ENCODE results near the gene SPATA4.

SPATA4 gene

DNA sequence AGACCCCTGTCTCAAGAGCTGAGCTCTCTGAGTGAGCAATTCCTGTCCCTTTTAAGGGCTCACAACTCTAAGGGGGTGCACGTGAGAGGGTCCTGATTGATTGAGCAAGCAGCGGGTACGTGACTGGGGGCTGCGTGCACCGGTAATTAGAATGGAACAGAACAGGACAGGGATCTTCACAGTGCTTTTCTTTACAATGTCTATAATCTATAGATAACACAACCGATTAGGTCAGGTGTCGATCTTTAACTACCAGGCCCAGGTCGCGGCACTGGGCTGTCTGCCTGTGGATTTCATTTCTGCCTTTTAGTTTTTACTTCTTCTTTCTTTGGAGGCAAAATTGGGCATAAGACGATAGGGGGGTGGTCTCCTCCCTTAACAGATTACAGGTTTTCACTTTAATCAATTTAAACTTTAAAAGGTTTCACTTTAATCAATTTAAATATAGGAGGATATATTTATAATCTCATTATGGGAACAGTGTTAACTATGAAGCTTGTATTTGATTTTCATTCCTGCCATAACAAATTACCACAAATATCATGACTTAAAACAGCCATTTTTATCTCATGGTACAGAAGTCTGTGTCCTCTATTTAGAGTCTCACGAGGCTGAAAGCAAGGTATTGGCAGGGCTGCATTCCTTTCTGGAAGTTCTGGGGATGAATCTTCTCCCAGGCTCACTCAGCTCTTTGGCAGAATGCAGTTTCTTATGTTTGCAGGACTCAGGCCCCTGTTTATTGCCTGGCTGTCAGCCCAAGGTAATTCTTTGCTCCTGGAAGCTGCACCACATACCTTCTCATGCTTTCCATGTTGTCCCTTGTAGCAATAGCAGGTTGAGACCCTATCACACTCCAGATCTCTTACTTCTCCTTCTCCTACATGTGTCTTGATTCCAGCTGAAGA is 5.2 kb downstream of the SPATA4 start:
- no peak for DNase-seq

DNA sequence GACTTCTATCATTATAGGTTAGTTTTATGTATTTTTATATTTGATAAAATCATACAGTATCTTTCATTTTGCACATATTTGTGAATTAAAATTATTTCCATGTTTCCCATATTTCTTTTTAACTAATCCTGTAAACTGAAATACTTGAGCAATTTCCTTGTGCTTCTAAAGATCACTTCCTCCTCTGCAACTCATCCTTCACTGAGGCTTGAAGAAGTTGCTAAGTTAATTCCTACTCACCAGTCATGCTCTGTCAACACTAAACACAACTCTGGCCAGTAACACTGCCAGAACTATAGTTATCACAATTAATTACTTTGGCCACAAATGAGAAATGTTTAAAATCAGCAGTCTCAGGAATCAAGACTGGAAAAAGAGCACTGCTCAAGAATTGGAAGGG is 6.7 kb downstream of the SPATA4 start:
- DNase-seq = no peak

DNA sequence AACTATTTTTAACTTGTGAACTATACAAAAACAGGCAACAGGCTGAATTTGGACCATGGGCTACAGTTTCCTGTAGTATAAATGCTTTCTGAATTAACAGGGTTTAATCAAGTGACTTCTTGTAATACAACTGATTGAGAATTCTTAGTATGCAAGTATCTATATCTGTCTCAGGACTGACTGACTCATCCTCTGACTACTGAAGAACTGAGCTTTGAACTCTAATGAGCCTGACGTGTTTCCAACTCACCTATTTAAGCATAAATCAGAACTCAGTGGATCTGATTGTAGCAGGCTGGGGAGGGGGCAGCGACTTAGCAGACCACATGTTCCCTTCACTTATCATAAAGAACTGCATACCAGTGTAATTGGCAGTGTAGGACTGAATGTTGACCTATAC is 7.8 kb downstream of the SPATA4 start:
- DNase-seq = no peak

DNA sequence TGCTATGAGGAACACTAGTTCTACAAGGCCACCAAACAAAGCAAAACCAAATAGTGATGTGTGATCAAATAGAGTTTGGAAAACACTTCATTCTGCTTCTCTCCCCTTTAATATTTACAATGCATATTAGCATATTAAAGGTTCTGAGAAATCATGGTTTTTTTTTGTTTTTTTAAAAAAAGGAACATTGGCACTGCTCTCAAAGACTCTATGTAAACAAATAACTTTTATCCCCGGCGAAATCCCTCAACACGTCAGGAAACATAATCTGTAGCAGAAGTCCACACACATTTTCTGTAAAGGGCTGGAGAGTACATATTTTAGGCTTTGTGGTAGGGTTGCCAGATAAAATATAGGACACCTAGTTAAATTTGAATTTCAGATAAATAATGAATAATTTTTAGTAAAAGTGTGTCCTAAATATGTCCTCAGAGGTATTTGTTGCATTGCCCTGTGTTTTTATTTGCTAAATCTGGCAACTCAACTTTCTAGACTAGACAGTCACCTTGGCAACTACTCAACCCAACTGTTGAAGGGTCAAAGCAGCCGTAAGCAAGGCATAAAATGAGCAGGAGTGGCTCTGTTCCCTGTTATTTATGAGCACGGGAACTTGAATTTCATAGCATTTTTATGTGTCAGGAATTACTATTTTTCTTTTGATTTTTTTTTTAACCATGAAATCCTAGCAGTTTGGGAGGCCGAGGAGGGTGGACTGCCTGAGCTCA is 8.6 kb downstream of the SPATA4 start:
- no peak for DNase-seq

DNA sequence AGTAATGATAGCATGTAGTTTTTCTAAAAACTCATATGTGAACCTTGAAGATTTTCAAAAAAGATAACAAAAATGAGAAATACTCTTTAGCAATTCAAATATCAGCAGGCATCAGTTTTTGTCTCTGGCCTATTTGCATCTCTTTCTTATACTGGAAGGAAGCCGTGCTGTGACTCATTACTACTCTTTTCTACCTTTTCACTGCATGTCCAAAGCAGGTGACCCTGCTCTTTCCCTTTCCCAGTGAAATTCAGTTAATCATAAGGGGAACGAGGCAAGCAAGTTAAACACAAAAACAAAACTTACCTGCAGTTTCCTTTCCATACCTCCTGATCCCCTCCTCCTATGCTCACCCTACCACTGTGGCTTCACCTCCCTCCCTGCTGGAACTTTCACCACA is 9.3 kb downstream of the SPATA4 start:
- no peak for DNase-seq

DNA sequence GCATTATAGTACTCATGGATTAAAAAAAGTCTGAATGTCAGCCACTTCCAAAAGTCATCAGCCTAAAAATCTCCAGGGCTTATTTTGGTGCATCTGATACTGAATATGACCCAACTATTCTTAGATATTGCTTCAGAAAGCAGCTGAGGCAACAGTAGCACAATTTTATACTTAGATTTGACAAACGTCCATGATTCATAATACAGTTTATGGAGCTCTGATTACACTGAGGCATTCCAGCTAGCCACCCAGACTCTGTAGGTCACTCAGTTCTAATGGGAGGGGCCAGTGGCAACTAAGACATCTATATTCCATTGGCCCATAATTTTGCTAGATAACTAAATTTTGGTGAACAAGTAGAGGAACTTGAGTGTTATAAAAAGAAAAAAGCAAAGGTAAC is 10.3 kb downstream of the SPATA4 start:
- no peak for DNase-seq

DNA sequence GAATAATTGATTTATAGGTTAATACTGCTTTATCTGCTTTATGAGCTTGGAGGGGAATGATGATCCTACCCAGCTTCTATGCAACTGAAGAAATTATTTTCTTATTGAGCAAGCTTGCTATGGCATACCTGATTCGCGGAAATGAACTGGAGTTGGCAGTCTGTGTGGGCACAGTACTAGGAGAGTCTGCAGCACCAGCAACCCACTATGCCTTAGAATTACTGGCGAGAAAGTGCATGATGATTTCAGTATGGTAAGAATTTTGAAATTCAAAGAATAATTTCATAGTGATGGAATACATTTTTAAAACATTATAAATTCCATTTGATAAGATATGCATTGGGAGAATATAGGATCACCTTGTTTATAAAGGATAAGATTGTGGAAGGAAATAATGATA is 32.3 kb downstream of the SPATA4 start:
- DNase-seq = no peak

DNA sequence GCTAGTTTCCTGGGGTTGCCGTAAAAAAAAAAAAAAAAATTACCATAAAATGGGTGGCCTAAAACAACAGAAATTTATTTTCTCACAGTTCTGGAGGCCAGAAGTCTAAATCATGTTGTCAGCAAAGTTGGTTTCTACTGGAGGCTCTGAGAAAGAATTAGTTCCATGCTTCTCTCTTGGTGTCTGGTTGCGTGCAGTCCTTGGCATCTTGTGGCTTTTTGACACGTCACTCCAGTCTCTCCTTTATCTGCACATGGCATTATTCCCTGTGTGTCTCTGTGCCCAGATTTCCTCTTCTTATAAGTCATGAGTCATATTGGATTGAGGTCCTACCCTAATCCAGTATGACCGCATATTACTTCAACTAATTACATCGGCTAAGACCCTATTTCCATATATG is 38.7 kb downstream of the SPATA4 start:
- DNase-seq = no peak

DNA sequence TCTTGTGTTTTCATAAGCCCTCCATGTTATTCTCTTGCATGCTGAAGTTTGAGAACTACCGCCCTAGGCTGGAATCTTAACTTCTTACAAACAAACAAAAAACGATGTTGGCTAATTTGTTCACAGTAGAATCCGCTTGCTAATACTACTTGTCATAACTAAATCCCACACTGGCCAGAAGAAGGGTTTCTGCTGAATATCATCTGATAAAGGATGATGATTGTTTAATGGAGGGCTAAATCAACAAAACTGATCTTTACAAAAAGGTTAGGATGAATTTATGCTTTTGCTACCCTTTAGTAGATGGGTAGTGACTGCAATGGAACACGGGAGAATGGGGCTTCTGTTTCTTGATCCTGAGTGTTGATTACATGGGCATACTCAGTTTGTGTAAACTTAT is 42.3 kb downstream of the SPATA4 start:
- no peak for DNase-seq

DNA sequence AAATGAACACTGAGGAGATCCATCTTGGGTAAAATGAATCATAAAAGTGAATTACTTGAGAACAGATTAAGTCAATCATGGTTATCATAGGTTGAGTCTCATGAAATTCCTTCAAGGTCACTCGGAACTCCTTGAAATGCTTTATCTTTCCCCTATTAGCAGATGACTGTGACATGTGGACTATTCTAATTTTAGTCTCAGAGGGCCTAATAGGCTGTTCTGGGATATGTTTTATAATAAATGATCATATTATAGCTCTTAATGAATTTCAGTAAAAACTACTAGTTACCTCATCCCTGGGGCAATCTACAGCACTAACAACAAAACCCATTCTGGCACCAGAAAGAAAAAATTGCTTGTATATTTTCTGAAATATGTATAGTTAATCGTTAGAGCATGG is 44.7 kb downstream of the SPATA4 start:
- no peak for DNase-seq

DNA sequence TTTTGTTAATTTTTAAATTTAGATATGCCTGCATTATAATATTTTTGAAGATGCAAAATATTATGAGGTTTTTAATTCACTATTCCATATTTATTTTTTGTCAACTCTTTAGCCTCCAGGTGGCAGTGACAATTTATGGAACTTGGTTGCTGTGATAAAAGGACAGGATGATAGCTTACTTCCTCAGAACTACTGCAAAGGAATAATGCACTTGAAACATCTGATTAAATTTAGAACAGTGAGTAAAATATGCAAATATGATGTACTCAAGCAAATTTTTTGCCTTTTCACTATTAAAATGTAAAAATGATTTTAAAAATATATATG is 45.1 kb downstream of the SPATA4 start:
- no peak for DNase-seq

DNA sequence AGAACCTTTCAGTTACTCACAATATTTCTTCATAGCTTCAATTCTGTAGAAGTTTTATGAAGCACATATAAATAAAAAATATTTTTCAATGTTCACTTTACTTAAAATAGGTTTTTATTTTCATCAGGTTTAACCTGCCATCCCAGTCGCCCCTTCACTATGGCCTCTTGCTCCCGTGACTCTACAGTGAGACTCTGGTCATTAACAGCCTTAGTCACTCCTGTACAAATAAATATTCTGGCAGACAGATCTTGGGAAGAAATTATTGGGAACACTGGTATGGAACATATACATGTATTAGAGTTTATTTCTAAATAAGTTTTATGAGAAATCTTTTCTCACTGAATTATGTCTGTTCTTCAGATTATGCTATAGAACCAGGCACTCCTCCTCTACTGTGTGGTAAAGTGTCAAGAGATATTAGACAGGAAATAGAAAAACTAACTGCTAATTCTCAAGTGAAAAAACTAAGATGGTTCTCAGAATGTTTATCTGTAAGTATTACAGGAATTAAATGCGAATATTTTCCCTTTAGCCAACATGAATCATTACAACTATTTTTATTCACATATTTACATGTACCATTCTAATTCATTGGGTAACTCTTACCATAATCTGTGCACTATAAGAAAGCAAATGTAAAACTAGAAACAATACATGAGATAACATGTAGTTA is 45.6 kb downstream of the SPATA4 start:
- no peak for DNase-seq

DNA sequence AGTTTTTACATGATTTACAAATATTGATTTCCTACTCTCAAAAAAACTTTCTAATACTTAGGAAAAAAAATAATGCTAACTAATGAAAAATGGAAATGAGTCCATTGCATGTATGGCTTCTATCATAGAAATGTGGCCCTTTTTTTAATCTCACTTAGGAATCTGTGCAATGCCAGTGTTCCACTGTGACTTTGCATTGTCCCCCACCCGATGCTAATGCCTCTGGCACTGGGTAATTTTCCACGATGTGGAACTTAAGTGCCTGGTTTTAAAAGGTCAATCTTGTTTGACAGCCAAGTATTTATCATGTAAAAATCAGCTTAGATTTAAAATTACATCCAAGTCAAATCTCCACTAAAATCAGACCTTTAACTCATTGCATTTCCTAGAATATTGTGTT is 53.1 kb downstream of the SPATA4 start:
- no peak for DNase-seq

DNA sequence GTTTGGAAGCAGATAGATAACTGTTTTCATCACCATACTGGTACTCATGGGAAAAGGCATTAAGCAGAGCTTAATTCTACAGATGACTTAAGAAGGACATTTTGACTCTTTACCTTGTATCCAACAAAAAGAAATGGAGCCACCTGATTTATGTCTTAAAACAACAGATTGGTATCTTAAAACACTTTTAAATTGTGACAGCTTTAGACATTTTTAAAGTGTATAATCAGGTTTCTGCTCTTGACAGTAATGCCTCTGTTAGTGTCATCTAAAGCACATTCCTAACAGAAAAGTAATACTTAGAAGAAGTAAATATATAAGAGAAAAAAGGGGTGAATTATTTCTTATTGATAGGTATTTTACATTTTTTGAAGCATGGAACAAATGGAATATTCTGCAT is 55.9 kb downstream of the SPATA4 start:
- no peak for DNase-seq

DNA sequence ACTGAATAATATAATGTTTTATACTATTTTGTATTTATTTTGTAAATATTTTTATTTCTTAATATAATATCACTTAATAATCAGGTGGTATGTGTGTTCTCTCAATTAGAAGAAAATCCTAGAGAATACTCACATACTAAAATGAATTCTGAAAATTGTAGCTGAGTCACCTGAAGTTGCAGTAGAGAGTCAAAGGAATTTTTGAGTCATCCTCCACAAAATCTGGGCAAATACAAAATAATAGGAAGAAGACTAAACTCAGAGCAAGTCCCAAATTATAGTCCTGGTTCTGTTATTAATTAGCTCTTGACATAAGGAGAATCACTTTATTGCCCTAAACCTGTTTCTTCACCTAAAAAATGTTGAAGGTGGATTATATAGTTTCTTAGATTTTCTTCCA is 57.8 kb downstream of the SPATA4 start:
- DNase-seq = no peak

DNA sequence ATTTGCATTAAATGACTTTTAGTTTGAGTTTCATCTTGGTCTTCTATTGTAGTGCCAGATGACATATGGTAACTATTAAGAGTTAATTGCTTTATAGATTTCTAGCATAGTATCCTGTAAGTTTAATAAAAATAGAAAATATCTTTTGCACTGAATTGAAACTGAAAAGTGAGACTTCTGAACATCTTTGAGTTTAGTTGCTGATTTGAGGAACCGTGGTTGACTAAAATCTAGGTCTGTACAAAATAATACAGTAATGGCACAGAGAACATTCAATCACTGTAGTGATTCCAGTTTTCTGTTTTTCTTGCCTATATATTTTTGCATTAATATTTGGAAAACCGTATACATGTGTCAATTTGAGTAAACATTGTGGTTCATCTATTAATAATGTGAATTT is 60.7 kb downstream of the SPATA4 start:
- DNase-seq = no peak

Data from NCI-H446 treated with DMSO at 0.1 percent for 48 hours (cell line).